GM12878 (cell line): Measurements from ENCODE around the gene PAPPA. TPM values are rescaled to one million over a fixed set of nuclear protein-coding genes. Genes with fewer than 3 reads are reported as not detected.

ENCODE experiments used
- ATAC-seq: fragments of 200-7000 bp; cut with Tn5 transposase; 3 replicates; pipeline ENCODE4 v1.9.1; 2020; ENCODE audit warnings: mild to moderate bottlenecking, moderate library complexity
- BruUV-seq: library from RNA; stranded (reverse); fragments of 400-500 nt; replicated peaks from 2 replicates; lab custom pipeline; 2021; lab: Mats Ljungman, UMichigan
- CTCF ChIA-PET: fragments of 300-600 bp; sonication (Branson Sonifier 250); formaldehyde crosslinking; extraction: SDS; loops from one replicate; lab custom pipeline; 2021; ENCODE audit warnings: inconsistent platforms; lab: Yijun Ruan, JAX
- POLR2A ChIA-PET: fragments of 350-600 bp; formaldehyde crosslinking; extraction: SDS; loops from one replicate; lab custom pipeline; 2021; ENCODE audit warnings: inconsistent platforms; lab: Charles Lee
- RAD21 ChIA-PET: fragments of 300-600 bp; sonication (Branson Sonifier 250); formaldehyde crosslinking; loops from one replicate; lab custom pipeline; 2023; ENCODE audit warnings: antibody characterized with exemption; ENCODE audit not compliant: unreplicated experiment; lab: Charles Lee
- SMC1A ChIA-PET: fragments of 300-600 bp; sonication (Branson Sonifier 250); formaldehyde crosslinking; loops from one replicate; lab custom pipeline; 2023; ENCODE audit not compliant: unreplicated experiment, uncharacterized antibody; lab: Charles Lee
- DNase-seq: peaks from one replicate; pipeline ENCODE4 v3.0.0-alpha.2; 2011; ENCODE audit warnings: low read depth, low spot score
- FAIRE-seq: peaks from 3 replicates; lab custom pipeline; 2011; peaks lifted over from hg19 to GRCh38; lab: Jason Lieb, UNC
- H2AFZ ChIP-seq: 2 replicates; pipeline ENCODE4 v1.6.0; 2011; ENCODE audit warnings: low read depth, low read length, control low read depth; ENCODE audit not compliant: control insufficient read depth
- H3K27ac ChIP-seq: 2 replicates; pipeline ENCODE4 v1.5.1; 2011; ENCODE audit warnings: control low read depth; ENCODE audit not compliant: control insufficient read depth, insufficient read depth
- H3K27me3 ChIP-seq, 2 experiments: replicated peaks in 1 of 2; 2 replicates each; pipeline versions ENCODE4 v1.6.0 to v1.6.1; 2011; ENCODE audit warnings: low read length in 1 of 2; ENCODE audit not compliant: control insufficient read depth in 2 of 2, insufficient read depth in 2 of 2
- H3K36me3 ChIP-seq, 2 experiments: 2 replicates each; pipeline ENCODE4 v1.5.1; 2011; ENCODE audit warnings: low read length in 1 of 2; ENCODE audit not compliant: control insufficient read depth in 2 of 2, insufficient read depth in 2 of 2
- H3K4me1 ChIP-seq: 2 replicates; pipeline ENCODE4 v1.6.1; 2011; ENCODE audit warnings: mild to moderate bottlenecking, low read length, moderate library complexity, mixed read lengths; ENCODE audit not compliant: control insufficient read depth, insufficient read depth
- H3K4me2 ChIP-seq: 2 replicates; pipeline ENCODE4 v1.6.0; 2011; ENCODE audit warnings: control low read depth; ENCODE audit not compliant: control insufficient read depth, insufficient read depth
- H3K4me3 ChIP-seq: fragments of 200-600 bp; sonication (generic); 2 replicates; pipeline ENCODE4 v1.5.1; 2016
- H3K79me2 ChIP-seq: 2 replicates; pipeline ENCODE4 v1.6.0; 2011; ENCODE audit warnings: low read length; ENCODE audit not compliant: control insufficient read depth, insufficient read depth
- H3K9ac ChIP-seq: 2 replicates; pipeline ENCODE4 v1.8.0; 2011; ENCODE audit warnings: low read length, control low read depth, mixed read lengths; ENCODE audit not compliant: control insufficient read depth, insufficient read depth
- H3K9me3 ChIP-seq: replicated peaks from 3 replicates; pipeline ENCODE4 v1.5.1; 2011; ENCODE audit warnings: mild to moderate bottlenecking, low read length; ENCODE audit not compliant: control insufficient read depth, insufficient read depth
- H4K20me1 ChIP-seq: 2 replicates; pipeline ENCODE4 v1.6.0; 2011; ENCODE audit not compliant: control insufficient read depth, insufficient read depth
- ASH2L ChIP-seq: fragments of 300-600, 200-600 bp; sonication (generic); IDR thresholded peaks from 2 replicates; pipeline ENCODE4 v1.6.1; 2017; ENCODE audit warnings: low read depth, mild to moderate bottlenecking, borderline replicate concordance
- CUX1 ChIP-seq: IDR thresholded peaks from 2 replicates; pipeline ENCODE4 v1.6.1; 2012; ENCODE audit warnings: improper control_type of control experiment, low read depth, low read length; ENCODE audit not compliant: insufficient replicate concordance
- E2F8 ChIP-seq: fragments of 450-650 bp; IDR thresholded peaks from 2 replicates; pipeline ENCODE4 v1.6.1; 2018; ENCODE audit warnings: mild to moderate bottlenecking, low read depth, moderate library complexity; ENCODE audit not compliant: partially characterized antibody
- EED ChIP-seq: sonication (generic); IDR thresholded peaks from 2 replicates; pipeline ENCODE4 v1.6.1; 2016; ENCODE audit warnings: antibody characterized with exemption, low read depth
- EZH2 ChIP-seq: IDR thresholded peaks from 2 replicates; pipeline ENCODE4 v1.6.1; 2012; ENCODE audit warnings: low read depth, mild to moderate bottlenecking, control low read depth, inconsistent platforms, low read length, borderline replicate concordance; ENCODE audit not compliant: control insufficient read depth
- JUNB ChIP-seq: IDR thresholded peaks from 2 replicates; pipeline ENCODE4 v1.6.1; 2016; ENCODE audit warnings: antibody characterized with exemption, mild to moderate bottlenecking
- NFXL1 ChIP-seq: fragments of 450-650 bp; IDR thresholded peaks from 2 replicates; pipeline ENCODE4 v1.6.1; 2017; ENCODE audit warnings: antibody characterized with exemption, mild to moderate bottlenecking, borderline replicate concordance
- PBX3 ChIP-seq: IDR thresholded peaks from 2 replicates; pipeline ENCODE4 v1.6.1; 2011; ENCODE audit warnings: mild to moderate bottlenecking, low read depth, low read length, moderate library complexity; ENCODE audit not compliant: insufficient replicate concordance
- POU2F2 ChIP-seq: IDR thresholded peaks from 3 replicates; pipeline ENCODE4 v1.6.1; 2011; ENCODE audit warnings: low read depth, mild to moderate bottlenecking, low read length, borderline replicate concordance
- RUNX3 ChIP-seq: IDR thresholded peaks from 2 replicates; pipeline ENCODE4 v1.6.1; 2012; ENCODE audit warnings: low read length, inconsistent platforms
- SMC3 ChIP-seq: IDR thresholded peaks from 2 replicates; pipeline ENCODE4 v1.6.1; 2011; ENCODE audit warnings: low read length, improper control_type of control experiment, borderline replicate concordance
- SREBF1 ChIP-seq: IDR thresholded peaks from 2 replicates; pipeline ENCODE4 v1.6.1; 2012; ENCODE audit warnings: mild to moderate bottlenecking, low read length
- ZNF384 ChIP-seq: IDR thresholded peaks from 2 replicates; pipeline ENCODE4 v1.6.1; 2012; ENCODE audit warnings: low read depth, mild to moderate bottlenecking, low read length, improper control_type of control experiment, borderline replicate concordance
- ZZZ3 ChIP-seq: IDR thresholded peaks from 2 replicates; pipeline ENCODE4 v1.6.1; 2011; ENCODE audit warnings: low read depth; ENCODE audit not compliant: control insufficient read depth, insufficient read length
- WGBS: methylation state at CpG from one replicate; pipeline ENCODE4 v1.1.6; 2016; ENCODE audit warnings: low lambda C conversion rate; ENCODE audit not compliant: insufficient replicate concordance, insufficient coverage; ENCODE audit errors: missing lambda C conversion rate; 5-methylcytosine and 5-hydroxymethylcytosine counted together
- in situ Hi-C: fragments of 300-500 bp; cut with MboI; formaldehyde crosslinking; loops from 9 replicates; pipeline ENCODE4 v1.14.3; 2018; ENCODE audit warnings: mixed read lengths
- intact Hi-C: fragments of 100-400 bp; cut with micrococcal nuclease; formaldehyde crosslinking; loops from one replicate; pipeline ENCODE4 v1.14.2; 2022; ENCODE audit not compliant: unreplicated experiment
- polyA plus RNA-seq, 11 experiments: library from polyadenylated mRNA; depleted of rRNA in 4 of 11; unstranded in 6 of 11; stranded (reverse) in 5 of 11; fragments of >200 nt; fragmentation: Nextera tagmentation in 4 of 11; fragmentation: Illumina TruSeq in 1 of 11; extraction: Ambion mirVana in 4 of 11; extraction: Trizol in 1 of 11; gene quantifications; 1 replicate in 1 of 11; 2 replicates in 10 of 11; pipeline versions ENCODE4 v1.2.1 to v1.2.3, GENCODE V29; 2011 to 2016; ENCODE audit warnings: inconsistent platforms in 2 of 11, missing spikeins in 2 of 11, low read depth in 1 of 11
- total RNA-seq, 4 experiments: library from RNA; depleted of rRNA in 3 of 4; stranded (reverse); fragments of >200 nt in 3 of 4; fragmentation: Illumina TruSeq in 1 of 4; extraction: Trizol in 1 of 4; gene quantifications; 2 replicates each; pipeline versions ENCODE4 v1.2.1 to v1.2.3, GENCODE V29; 2013 to 2021

PAPPA gene
- total and polyA plus RNA-seq, 10 of the 15 experiments (the other 5 are each of a cell fraction or from before 2014, with no cell fraction given) = under 0.01 to 0.19 (median 0.02) TPM; not detected in 4

- TF ChIP-seq CUX1 (no peak), POU2F2 (no peak)
Measured at GRCh38 chr9:116406469-116406868, 252.9 kb downstream of the PAPPA start (continued).

GRCh38 chr9:116409129-116409528 lies 255.5 kb downstream of the PAPPA start:
- no peak for DNase-seq
- Histone ChIP-seq H3K79me2 (no peaks in the 10 kb centered on the region), H3K4me3 (no peak overlapping the region), H3K9me3 (no peaks in the 10 kb centered on the region), H3K27me3 (no peaks in the 10 kb centered on the region), H3K4me2 (no peak overlapping the region), H4K20me1 (no peaks in the 10 kb centered on the region), H3K9ac (no peak overlapping the region), H3K4me1 (no peaks in the 10 kb centered on the region), H3K36me3 (no peaks in the 10 kb centered on the region), H2AFZ (no peak overlapping the region), H3K27ac (no peak overlapping the region)
- ATAC-seq = no peak
- no TSS peak for BruUV-seq
- no peak for FAIRE-seq
- ChIA-PET RAD21 (no interaction called here), CTCF (no interaction called here), POLR2A (no interaction called here), SMC1A (interaction anchor here (1.2 kb wide), 1 partner anchor 85 kb away, joined by 3 read pairs; no protein-coding TSS in a partner anchor)
- WGBS = 50% methylated on average over 2 of the region's 2 CpGs
- intact Hi-C loops (no loop called here), in situ Hi-C loops (no loop called here)
- TF ChIP-seq JUNB (no peak), ZZZ3 (no peak), SMC3 (no peak), E2F8 (no peak), ZNF384 (no peak), NFXL1 (no peak), EZH2 (no peak), EED (no peak), SREBF1 (no peak), PBX3 (no peak), RUNX3 (no peak), ASH2L (no peak)
